Measurements from ENCODE around the gene RXRG. TPM values are rescaled to one million over a fixed set of nuclear protein-coding genes. Genes with fewer than 3 reads are reported as not detected.

Gene RXRG
- total and polyA plus RNA-seq, 2 donors (not counting 3 experiments of a cell fraction or from before 2014, with no cell fraction given), result not detected

GRCh38 chr1:165492845-165493373 lies 48.0 kb upstream of the RXRG start:
- CTCF ChIA-PET, result interaction anchor here (1.2 kb wide), 1 partner anchor 12 kb away, joined by 3 read pairs; no protein-coding TSS in a partner anchor
- BruUV-seq (replicated peaks), result no TSS peak

More at GRCh38 chr1:165492845-165493373, 48.0 kb upstream of the RXRG start:
- no peaks in the 10 kb centered on the region for H4K20me1 ChIP-seq (replicated peaks; ENCODE audit: control insufficient read depth, extremely low read depth, insufficient read depth, low read length)
- no peaks in the 10 kb centered on the region for H3K9me1 ChIP-seq (replicated peaks; ENCODE audit: control insufficient read depth, extremely low read depth, insufficient read depth, low read length)
- H3K4me3 ChIP-seq (replicated peaks in 1 of 3; ENCODE audit: insufficient read depth in 1 of 3, low read depth in 1 of 3, low read length in 3 of 3), result no peak overlapping the region
- no peaks in the 10 kb centered on the region for H3K4me1 ChIP-seq (ENCODE audit: control insufficient read depth, extremely low read depth, insufficient read depth, low read length)
- H3K27ac ChIP-seq (ENCODE audit: insufficient read depth, low read depth, low read length), result no peak overlapping the region
- TF ChIP-seq POLR2A (IDR thresholded peaks at IDR 0.05; ENCODE audit: low read depth, low read length) (no peak), MAX (IDR thresholded peaks at IDR 0.05; ENCODE audit: insufficient read depth, insufficient read length) (no peak), JUN (IDR thresholded peaks at IDR 0.05; ENCODE audit: borderline replicate concordance, insufficient read depth, insufficient read length, low read depth) (no peak), EZH2 (IDR thresholded peaks at IDR 0.05; ENCODE audit: borderline replicate concordance, low read depth, low read length, severe bottlenecking) (no peak), FOS (IDR thresholded peaks at IDR 0.05; ENCODE audit: borderline replicate concordance, insufficient read depth, low read length) (no peak), CTCF (IDR thresholded peaks at IDR 0.05; ENCODE audit: extremely low read depth in 1 of 2, insufficient read depth in 1 of 2, low read depth in 1 of 2, low read length in 2 of 2) (no peak), GATA2 (IDR thresholded peaks at IDR 0.05; ENCODE audit: insufficient read depth, insufficient read length, low read depth, low read length) (no peak), POLR2AphosphoS5 (IDR thresholded peaks at IDR 0.05; ENCODE audit: insufficient read depth, low read depth, low read length) (no peak), MYC (IDR thresholded peaks at IDR 0.05; ENCODE audit: low read depth, low read length) (no peak)
- no peak for FAIRE-seq
- H3K9ac ChIP-seq (replicated peaks; ENCODE audit: extremely low read depth, insufficient read depth, low read length), result no peak overlapping the region
- dilution Hi-C loops (cut with MboI; ENCODE audit: extremely low pct_ligation_motif_present, low sequenced_read_pairs) (no loop called here), intact Hi-C loops (cut with micrococcal nuclease) (no loop called here)
- POLR2A ChIA-PET, result no interaction called here
- H3K4me2 ChIP-seq (ENCODE audit: insufficient read depth, low read length), result no peak overlapping the region
- H2AFZ ChIP-seq (ENCODE audit: low read depth, low read length), result no peak overlapping the region
- DNase-seq (ENCODE audit: low read depth, low spot score), result no peak
- no peaks in the 10 kb centered on the region for H3K79me2 ChIP-seq (ENCODE audit: control insufficient read depth, insufficient read depth, low read length)
- H3K36me3 ChIP-seq (ENCODE audit: control insufficient read depth in 2 of 2, extremely low read depth in 1 of 2, insufficient read depth in 2 of 2, low read length in 2 of 2), result no peaks in the 10 kb centered on the region
- no peaks in the 10 kb centered on the region for H3K27me3 ChIP-seq (ENCODE audit: control insufficient read depth in 2 of 2, insufficient read depth in 2 of 2, low read length in 2 of 2)
- H3K9me3 ChIP-seq (replicated peaks; ENCODE audit: control insufficient read depth, insufficient read depth, low read length), result no peaks in the 10 kb centered on the region

Data from endothelial cell of umbilical vein (primary cell).